WTC11 (cell line): Measurements from ENCODE around the gene DMD. TPM values are rescaled to one million over a fixed set of nuclear protein-coding genes. Genes with fewer than 3 reads are reported as not detected.

ENCODE experiments used
- ATAC-seq: fragments of 200-7000 bp; cut with Tn5 transposase; 2 replicates; pipeline ENCODE4 v1.10.0; 2021; ENCODE audit warnings: mild to moderate bottlenecking, moderate library complexity
- CTCF ChIA-PET: fragments of 300-600 bp; sonication (Branson Sonifier 250); formaldehyde crosslinking; loops from one replicate; lab custom pipeline; 2021; ENCODE audit warnings: antibody characterized with exemption; lab: Charles Lee
- POLR2A ChIA-PET: fragments of 350-600 bp; sonication (Branson Sonifier 250); formaldehyde crosslinking; loops from one replicate; lab custom pipeline; 2021; ENCODE audit warnings: antibody characterized with exemption; lab: Charles Lee
- DNase-seq: peaks from one replicate; pipeline ENCODE4 v3.0.0; 2021; ENCODE audit warnings: low spot score
- H3K27ac Mint-ChIP-seq: 2 replicates; pipeline ENCODE4 v1.8.0; 2021; ENCODE audit warnings: mixed read lengths
- H3K27me3 Mint-ChIP-seq: 2 replicates; pipeline ENCODE4 v1.8.0; 2021; ENCODE audit warnings: low read depth, mild to moderate bottlenecking, moderate library complexity, mixed read lengths
- H3K36me3 Mint-ChIP-seq: 2 replicates; pipeline ENCODE4 v1.8.0; 2021; ENCODE audit warnings: mixed read lengths
- H3K4me1 Mint-ChIP-seq: 2 replicates; pipeline ENCODE4 v1.8.0; 2022; ENCODE audit warnings: mixed read lengths
- H3K4me3 Mint-ChIP-seq: 2 replicates; pipeline ENCODE4 v1.8.0; 2021; ENCODE audit warnings: mild to moderate bottlenecking, moderate library complexity, mixed read lengths
- H3K9me3 Mint-ChIP-seq: 2 replicates; pipeline ENCODE4 v1.8.0; 2021; ENCODE audit warnings: mixed read lengths
- E2F1 ChIP-seq: sonication (generic); formaldehyde crosslinking; IDR thresholded peaks from 2 replicates; pipeline ENCODE4 v1.8.0; 2022; ENCODE audit warnings: mild to moderate bottlenecking, missing genetic modification reagents
- E2F4 ChIP-seq: sonication (generic); formaldehyde crosslinking; IDR thresholded peaks from 2 replicates; pipeline ENCODE4 v1.8.1; 2022; ENCODE audit warnings: low read depth, mild to moderate bottlenecking, moderate library complexity, missing genetic modification reagents, borderline replicate concordance
- E2F5 ChIP-seq: sonication (generic); formaldehyde crosslinking; IDR thresholded peaks from 2 replicates; pipeline ENCODE4 v1.8.1; 2022; ENCODE audit warnings: mild to moderate bottlenecking, moderate library complexity, missing genetic modification reagents
- ELF4 ChIP-seq: sonication (generic); formaldehyde crosslinking; IDR thresholded peaks from 2 replicates; pipeline ENCODE4 v1.8.1; 2022; ENCODE audit warnings: low read depth, mild to moderate bottlenecking, moderate library complexity, missing genetic modification reagents
- ETV6 ChIP-seq: sonication (generic); formaldehyde crosslinking; IDR thresholded peaks from 2 replicates; pipeline ENCODE4 v1.8.1; 2022; ENCODE audit warnings: mild to moderate bottlenecking, missing genetic modification reagents
- FOXP4 ChIP-seq: sonication (generic); formaldehyde crosslinking; IDR thresholded peaks from 2 replicates; pipeline ENCODE4 v1.8.0; 2022; ENCODE audit warnings: mild to moderate bottlenecking, missing genetic modification reagents
- HMGA2 ChIP-seq: fragments of 250-450 bp; sonication (Bioruptor Pico); IDR thresholded peaks from 2 replicates; pipeline ENCODE4 v1.4.0; 2021; ENCODE audit warnings: mild to moderate bottlenecking, moderate library complexity
- NFATC4 ChIP-seq: fragments of 250-450 bp; sonication (Bioruptor Pico); IDR thresholded peaks from 2 replicates; pipeline ENCODE4 v1.9.0; 2021; ENCODE audit warnings: mild to moderate bottlenecking
- NFYB ChIP-seq: sonication (generic); formaldehyde crosslinking; conservative IDR thresholded peaks from 2 replicates; pipeline ENCODE4 v1.8.0; 2022; ENCODE audit warnings: low read depth, missing genetic modification reagents
- SP1 ChIP-seq: sonication (generic); formaldehyde crosslinking; conservative IDR thresholded peaks from 2 replicates; pipeline ENCODE4 v1.8.1; 2022; ENCODE audit warnings: missing genetic modification reagents
- ZBTB21 ChIP-seq: sonication (generic); formaldehyde crosslinking; IDR thresholded peaks from 2 replicates; pipeline ENCODE4 v1.8.1; 2023; ENCODE audit warnings: mild to moderate bottlenecking, missing genetic modification reagents, borderline replicate concordance
- ZBTB43 ChIP-seq: sonication (generic); formaldehyde crosslinking; IDR thresholded peaks from 2 replicates; pipeline ENCODE4 v1.8.1; 2023; ENCODE audit warnings: mild to moderate bottlenecking, missing genetic modification reagents
- ZNF121 ChIP-seq: sonication (generic); formaldehyde crosslinking; IDR thresholded peaks from 2 replicates; pipeline ENCODE4 v1.8.0; 2023; ENCODE audit warnings: missing genetic modification reagents
- ZNF138 ChIP-seq: sonication (generic); formaldehyde crosslinking; conservative IDR thresholded peaks from 2 replicates; pipeline ENCODE4 v1.8.1; 2022; ENCODE audit warnings: mild to moderate bottlenecking, moderate library complexity, missing genetic modification reagents
- ZNF263 ChIP-seq: sonication (generic); formaldehyde crosslinking; IDR thresholded peaks from 2 replicates; pipeline ENCODE4 v1.8.1; 2022; ENCODE audit warnings: low read depth, mild to moderate bottlenecking, moderate library complexity, missing genetic modification reagents
- ZNF423 ChIP-seq: fragments of 250-450 bp; sonication (Bioruptor Pico); IDR thresholded peaks from 2 replicates; pipeline ENCODE4 v2.1.2; 2022; ENCODE audit warnings: mild to moderate bottlenecking, moderate library complexity
- total RNA-seq: library from RNA; stranded (reverse); gene quantifications from 3 replicates; pipeline ENCODE4 v1.2.3, GENCODE V29; 2021
- TF ChIP-seq, protein P1 (sequence below): fragments of 250-450 bp; sonication (Bioruptor Pico); IDR thresholded peaks from 2 replicates; pipeline ENCODE4 v1.9.0; 2021; ENCODE audit warnings: mild to moderate bottlenecking
- TF ChIP-seq, protein P2 (sequence below): sonication (generic); formaldehyde crosslinking; IDR thresholded peaks from 2 replicates; pipeline ENCODE4 v1.8.1; 2023; ENCODE audit warnings: mild to moderate bottlenecking, missing genetic modification reagents, moderate library complexity
- TF ChIP-seq, protein P3 (sequence below): fragments of 250-450 bp; sonication (Bioruptor Pico); IDR thresholded peaks from 2 replicates; pipeline ENCODE4 v2.1.2; 2022; ENCODE audit warnings: mild to moderate bottlenecking, moderate library complexity
- TF ChIP-seq, protein P4 (sequence below): sonication (generic); formaldehyde crosslinking; IDR thresholded peaks from 2 replicates; pipeline ENCODE4 v1.8.0; 2023; ENCODE audit warnings: missing genetic modification reagents

DMD gene
- total RNA-seq, 1 experiment from 2014 or later: 9.1 TPM

DNA sequence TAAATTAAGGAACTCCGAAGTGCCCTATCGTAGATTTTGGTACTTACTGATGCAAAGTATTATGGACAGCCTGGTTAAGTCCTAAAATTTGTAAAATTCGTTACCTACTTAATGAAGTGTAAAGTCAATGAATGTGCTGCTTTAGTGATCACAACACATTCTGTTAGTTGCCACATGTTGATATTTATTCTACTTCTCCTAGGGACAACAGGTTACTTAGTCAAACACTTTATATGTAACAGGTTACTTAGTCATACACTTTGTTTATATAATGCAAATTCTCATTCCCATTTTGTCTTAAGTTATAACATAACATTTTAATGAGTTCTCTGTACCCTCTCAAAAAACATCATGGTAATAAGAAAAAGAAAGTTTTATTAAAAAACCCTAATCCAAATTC lies 1496.6 kb downstream of the DMD start (continued):
- TF ChIP-seq, protein P1, sequence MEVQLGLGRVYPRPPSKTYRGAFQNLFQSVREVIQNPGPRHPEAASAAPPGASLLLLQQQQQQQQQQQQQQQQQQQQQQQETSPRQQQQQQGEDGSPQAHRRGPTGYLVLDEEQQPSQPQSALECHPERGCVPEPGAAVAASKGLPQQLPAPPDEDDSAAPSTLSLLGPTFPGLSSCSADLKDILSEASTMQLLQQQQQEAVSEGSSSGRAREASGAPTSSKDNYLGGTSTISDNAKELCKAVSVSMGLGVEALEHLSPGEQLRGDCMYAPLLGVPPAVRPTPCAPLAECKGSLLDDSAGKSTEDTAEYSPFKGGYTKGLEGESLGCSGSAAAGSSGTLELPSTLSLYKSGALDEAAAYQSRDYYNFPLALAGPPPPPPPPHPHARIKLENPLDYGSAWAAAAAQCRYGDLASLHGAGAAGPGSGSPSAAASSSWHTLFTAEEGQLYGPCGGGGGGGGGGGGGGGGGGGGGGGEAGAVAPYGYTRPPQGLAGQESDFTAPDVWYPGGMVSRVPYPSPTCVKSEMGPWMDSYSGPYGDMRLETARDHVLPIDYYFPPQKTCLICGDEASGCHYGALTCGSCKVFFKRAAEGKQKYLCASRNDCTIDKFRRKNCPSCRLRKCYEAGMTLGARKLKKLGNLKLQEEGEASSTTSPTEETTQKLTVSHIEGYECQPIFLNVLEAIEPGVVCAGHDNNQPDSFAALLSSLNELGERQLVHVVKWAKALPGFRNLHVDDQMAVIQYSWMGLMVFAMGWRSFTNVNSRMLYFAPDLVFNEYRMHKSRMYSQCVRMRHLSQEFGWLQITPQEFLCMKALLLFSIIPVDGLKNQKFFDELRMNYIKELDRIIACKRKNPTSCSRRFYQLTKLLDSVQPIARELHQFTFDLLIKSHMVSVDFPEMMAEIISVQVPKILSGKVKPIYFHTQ (CRISPR knock-in tag): no peak
- TF ChIP-seq E2F1 (CRISPR knock-in tag): no peak
- TF ChIP-seq ZBTB43: no peak
- no peak for TF ChIP-seq ETV6 (CRISPR knock-in tag)
- TF ChIP-seq E2F4 (CRISPR knock-in tag): no peak
- TF ChIP-seq, protein P2, sequence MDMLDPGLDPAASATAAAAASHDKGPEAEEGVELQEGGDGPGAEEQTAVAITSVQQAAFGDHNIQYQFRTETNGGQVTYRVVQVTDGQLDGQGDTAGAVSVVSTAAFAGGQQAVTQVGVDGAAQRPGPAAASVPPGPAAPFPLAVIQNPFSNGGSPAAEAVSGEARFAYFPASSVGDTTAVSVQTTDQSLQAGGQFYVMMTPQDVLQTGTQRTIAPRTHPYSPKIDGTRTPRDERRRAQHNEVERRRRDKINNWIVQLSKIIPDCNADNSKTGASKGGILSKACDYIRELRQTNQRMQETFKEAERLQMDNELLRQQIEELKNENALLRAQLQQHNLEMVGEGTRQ: no peak
- no peak for TF ChIP-seq ZNF263 (CRISPR knock-in tag)
- no peak for TF ChIP-seq ELF4 (CRISPR knock-in tag)

- Mint-ChIP-seq H3K9me3 (no peaks in the 10 kb centered on the region), H3K27ac (no peak overlapping the region)
- no peak for ATAC-seq
- TF ChIP-seq, protein P3, sequence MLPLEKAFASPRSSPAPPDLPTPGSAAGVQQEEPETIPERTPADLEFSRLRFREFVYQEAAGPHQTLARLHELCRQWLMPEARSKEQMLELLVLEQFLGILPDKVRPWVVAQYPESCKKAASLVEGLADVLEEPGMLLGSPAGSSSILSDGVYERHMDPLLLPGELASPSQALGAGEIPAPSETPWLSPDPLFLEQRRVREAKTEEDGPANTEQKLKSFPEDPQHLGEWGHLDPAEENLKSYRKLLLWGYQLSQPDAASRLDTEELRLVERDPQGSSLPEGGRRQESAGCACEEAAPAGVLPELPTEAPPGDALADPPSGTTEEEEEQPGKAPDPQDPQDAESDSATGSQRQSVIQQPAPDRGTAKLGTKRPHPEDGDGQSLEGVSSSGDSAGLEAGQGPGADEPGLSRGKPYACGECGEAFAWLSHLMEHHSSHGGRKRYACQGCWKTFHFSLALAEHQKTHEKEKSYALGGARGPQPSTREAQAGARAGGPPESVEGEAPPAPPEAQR (CRISPR knock-in tag): no peak
- TF ChIP-seq ZNF423 (no peak), ZNF121 (no peak), NFATC4 (no peak), HMGA2 (CRISPR knock-in tag) (no peak), FOXP4 (no peak), NFYB (CRISPR knock-in tag) (no peak), ZBTB21 (CRISPR knock-in tag) (no peak), E2F5 (CRISPR knock-in tag) (no peak), SP1 (CRISPR knock-in tag) (no peak), ZNF138 (CRISPR knock-in tag) (no peak)
- TF ChIP-seq, protein P4, sequence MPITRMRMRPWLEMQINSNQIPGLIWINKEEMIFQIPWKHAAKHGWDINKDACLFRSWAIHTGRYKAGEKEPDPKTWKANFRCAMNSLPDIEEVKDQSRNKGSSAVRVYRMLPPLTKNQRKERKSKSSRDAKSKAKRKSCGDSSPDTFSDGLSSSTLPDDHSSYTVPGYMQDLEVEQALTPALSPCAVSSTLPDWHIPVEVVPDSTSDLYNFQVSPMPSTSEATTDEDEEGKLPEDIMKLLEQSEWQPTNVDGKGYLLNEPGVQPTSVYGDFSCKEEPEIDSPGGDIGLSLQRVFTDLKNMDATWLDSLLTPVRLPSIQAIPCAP (CRISPR knock-in tag): no peak
- TF ChIP-seq, all 79 proteins: peak for 0
- Mint-ChIP-seq H3K36me3 (no peaks in the 10 kb centered on the region), H3K27me3 (peaks cover 4% of the 10 kb centered on the region; the same call in 1 of the 2 replicates), H3K4me1 (no peaks in the 10 kb centered on the region), H3K4me3 (no peak overlapping the region)
- DNase-seq: no peak
- CTCF ChIA-PET: no interaction called here
- POLR2A ChIA-PET: no interaction called here
Observed at GRCh38 chrX:31713120-31713519, 1498.2 kb downstream of the DMD start.
